ENCODE data around the gene GPATCH3.
"Not testable (repeated sequence)": the region's sequence is repeated elsewhere in the genome, so short reads cannot be mapped to it uniquely, and the experiment has no call there.

The GPATCH3 gene

DNA sequence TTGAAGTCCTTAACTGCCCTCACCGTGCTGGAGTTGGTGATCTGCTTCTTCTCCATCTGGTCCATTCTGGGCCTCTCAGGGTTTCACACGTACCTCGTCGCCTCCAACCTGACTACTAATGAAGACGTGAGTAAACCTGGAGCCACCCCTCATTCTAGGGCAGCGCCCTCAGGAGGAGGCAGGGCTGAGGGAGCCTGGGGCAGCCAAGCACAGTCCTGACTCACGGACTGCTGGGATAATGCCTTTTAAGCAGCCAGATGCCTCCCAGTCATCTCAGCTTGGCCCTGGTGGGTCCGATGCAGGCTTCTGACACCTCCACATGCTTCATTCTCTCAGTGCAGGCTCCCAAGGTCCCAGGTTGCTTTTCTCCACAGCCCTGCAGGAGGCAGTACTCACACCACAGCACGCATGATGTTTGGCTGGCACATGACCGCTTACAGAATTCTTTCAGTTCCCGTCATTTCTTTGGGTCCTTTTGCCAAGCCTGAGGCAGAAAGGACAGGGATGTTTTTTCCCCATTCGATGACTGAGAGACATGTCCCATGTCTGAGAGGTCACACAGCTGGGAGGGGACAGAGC, 49.1 kb downstream of the GPATCH3 start:
- H3K27me3 Mint-ChIP-seq = no peaks in the 10 kb centered on the region
- no peaks in the 10 kb centered on the region for H3K4me1 Mint-ChIP-seq (ENCODE audit: low read depth)
- no peak for DNase-seq
- H3K9me3 Mint-ChIP-seq = no peaks in the 10 kb centered on the region
- no peak overlapping the region for H3K4me3 Mint-ChIP-seq
- peaks cover 99% of the 10 kb centered on the region for H3K36me3 Mint-ChIP-seq (ENCODE audit: low read depth)
- H3K27ac Mint-ChIP-seq = no peak overlapping the region

DNA sequence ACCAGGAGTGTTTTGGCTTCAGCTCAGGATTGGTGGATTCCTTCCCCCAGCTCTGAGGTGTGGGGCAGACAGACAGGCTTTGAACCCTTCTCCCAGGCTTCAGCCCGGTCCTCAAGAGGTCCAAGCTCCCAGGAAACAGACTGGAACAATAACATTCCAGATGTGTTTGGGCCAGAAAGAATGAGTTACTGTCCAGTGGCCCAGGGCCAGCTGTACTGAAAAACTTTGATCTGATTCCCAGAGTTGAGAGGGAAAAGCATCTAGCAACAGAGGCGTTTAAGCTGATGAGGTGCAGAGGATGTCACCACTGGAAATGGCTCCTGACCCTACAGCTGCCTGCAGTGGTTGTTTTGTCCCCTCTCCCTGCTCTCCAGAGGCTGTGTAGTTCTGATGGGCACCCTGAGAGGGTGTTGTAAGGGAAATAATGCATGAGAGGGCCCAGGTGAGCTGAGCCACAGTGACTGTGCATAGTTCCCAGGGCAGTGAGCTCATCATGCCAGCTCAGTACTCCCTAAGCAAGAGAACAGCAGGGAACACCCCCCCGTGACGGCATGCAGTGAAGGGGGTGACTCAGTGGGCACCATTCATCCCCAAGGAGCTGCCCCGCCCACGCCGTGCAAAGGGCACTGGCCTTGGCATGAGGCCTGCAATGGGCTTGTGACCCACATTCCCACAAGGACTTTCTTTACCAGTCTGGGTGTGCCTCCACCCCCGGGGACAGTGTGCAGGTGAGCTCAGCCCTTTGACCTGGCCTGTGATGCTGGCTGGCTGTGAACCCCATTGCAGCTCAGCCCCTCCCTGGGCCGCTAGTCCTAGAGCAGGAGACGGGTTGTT, 51.1 kb downstream of the GPATCH3 start:
- peak overlapping the region; percentile 57 for H3K27ac Mint-ChIP-seq
- no peak for DNase-seq
- H3K9me3 Mint-ChIP-seq = no peaks in the 10 kb centered on the region
- H3K4me3 Mint-ChIP-seq = no peak overlapping the region
- H3K27me3 Mint-ChIP-seq = no peaks in the 10 kb centered on the region
- H3K4me1 Mint-ChIP-seq (ENCODE audit: low read depth) = peaks cover 9% of the 10 kb centered on the region
- H3K36me3 Mint-ChIP-seq (ENCODE audit: low read depth) = peaks cover 92% of the 10 kb centered on the region

DNA sequence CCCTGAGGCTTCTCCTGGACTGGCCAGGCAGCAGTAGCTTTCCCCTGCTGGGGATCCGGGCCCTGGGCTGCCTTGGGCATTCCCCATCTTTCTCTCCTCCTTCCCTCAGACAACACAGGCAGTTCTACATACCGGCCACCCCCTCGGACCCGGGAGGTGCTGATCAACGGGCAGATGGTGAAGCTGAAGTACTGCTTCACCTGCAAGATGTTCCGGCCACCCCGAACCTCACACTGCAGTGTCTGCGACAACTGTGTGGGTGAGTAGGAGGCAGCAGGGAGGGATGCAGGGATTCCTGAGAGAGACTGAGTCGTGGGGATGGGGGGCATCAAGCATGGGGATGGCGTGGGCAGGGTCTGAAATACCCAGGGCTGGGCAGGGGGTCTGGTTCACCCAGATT, 51.8 kb downstream of the GPATCH3 start:
- Mint-ChIP-seq H3K4me3 (no peak overlapping the region), H3K9me3 (no peaks in the 10 kb centered on the region), H3K4me1 (ENCODE audit: low read depth) (peaks cover 12% of the 10 kb centered on the region), H3K27ac (peak overlapping the region; percentile 61), H3K27me3 (no peaks in the 10 kb centered on the region), H3K36me3 (ENCODE audit: low read depth) (peaks cover 92% of the 10 kb centered on the region)
- no peak for DNase-seq

DNA sequence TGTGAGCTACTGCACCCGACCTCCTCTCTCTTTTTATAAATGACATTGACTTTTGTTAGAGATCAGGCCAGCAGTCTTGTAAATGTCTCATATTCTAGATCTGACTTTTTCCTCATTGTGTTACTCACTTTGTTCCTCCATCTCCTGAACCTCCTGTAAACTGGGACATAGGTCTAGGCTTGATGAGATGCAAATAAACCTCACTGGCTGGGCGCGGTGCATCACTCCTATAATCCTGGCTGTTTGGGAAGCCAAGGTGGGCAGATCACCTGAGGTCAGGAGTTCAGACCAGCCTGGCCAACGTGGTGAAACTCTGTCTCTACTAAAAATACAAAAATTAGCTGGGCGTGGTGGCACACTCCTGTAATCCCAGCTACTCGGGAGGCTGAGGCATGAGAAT, 52.4 kb downstream of the GPATCH3 start:
- H3K9me3 Mint-ChIP-seq, DNase-seq, H3K4me3 Mint-ChIP-seq, H3K27me3 Mint-ChIP-seq: not testable (repeated sequence)
- Mint-ChIP-seq H3K4me1 (ENCODE audit: low read depth) (peaks cover 12% of the 10 kb centered on the region), H3K36me3 (ENCODE audit: low read depth) (peaks cover 89% of the 10 kb centered on the region), H3K27ac (peak overlapping the region; percentile 70)

DNA sequence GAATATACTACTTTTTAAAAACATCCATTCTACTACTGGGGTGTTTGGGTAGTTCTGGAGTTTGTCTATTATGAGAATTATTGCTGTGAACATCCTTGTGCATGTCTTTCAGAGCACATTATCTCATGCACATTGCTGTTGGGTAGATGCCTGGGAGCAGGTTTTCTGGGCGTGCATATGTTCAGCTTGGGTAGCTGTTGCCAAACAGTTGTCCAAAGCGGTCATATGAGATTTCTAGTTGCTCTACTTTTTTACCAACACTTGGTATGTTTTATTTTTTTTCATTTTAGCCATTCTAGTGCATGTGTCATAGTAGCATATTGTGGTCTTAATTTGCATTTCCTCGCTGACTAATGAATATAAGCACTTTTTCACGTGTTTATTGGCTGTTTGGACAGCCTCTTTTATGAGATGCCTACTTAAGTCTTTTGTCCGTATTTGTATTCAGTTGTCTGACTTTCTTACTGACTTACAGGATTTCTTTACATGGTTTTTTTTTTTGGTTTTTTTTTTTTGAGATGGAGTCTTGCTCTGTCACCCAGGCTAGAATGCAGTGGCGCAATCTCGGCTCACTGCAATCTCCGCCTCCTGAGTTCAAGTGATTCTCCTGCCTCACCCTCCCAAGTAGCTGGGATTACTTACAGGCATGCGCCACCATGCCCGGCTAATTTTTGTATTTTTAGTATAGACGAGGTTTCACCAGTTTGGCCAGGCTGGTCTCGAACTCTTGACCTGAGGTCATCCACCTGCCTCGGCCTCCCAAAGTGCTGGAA, 55.7 kb downstream of the GPATCH3 start:
- Mint-ChIP-seq H3K27ac (no peak overlapping the region), H3K27me3 (no peaks in the 10 kb centered on the region), H3K4me3 (no peak overlapping the region), H3K9me3 (no peaks in the 10 kb centered on the region), H3K4me1 (ENCODE audit: low read depth) (peaks cover 21% of the 10 kb centered on the region), H3K36me3 (ENCODE audit: low read depth) (peaks cover 85% of the 10 kb centered on the region)
- DNase-seq = no peak

Data from activated T-cell treated with anti-CD3 and anti-CD28 coated beads, Interleukin-2, amount 50 U/mL, for 24 hours (primary cell).